ENCODE measurements around the gene CAMKK1.
A peak's percentile ranks its signal among the peaks of the same experiment; 100 is the strongest.

Gene CAMKK1

GRCh38 chr17:3893003-3893719, at the start of gene CAMKK1:
TSS of gene CAMKK1 (minus strand) at chr17:3893053. CDS start at chr17:3885687, 7,366 bp downstream.
- DNase-seq (ENCODE audit: low read depth in 2 of 2) = peak; percentile 72 to 75

- no peak for DNase-seq (ENCODE audit: low read depth in 2 of 2)
Observed at GRCh38 chr17:3940965-3941698, 48.3 kb upstream of the CAMKK1 start.

GRCh38 chr17:3937359-3937758, 44.5 kb upstream of the CAMKK1 start:
- DNase-seq (ENCODE audit: low read depth in 2 of 2) = no peak

- DNase-seq (ENCODE audit: low read depth in 2 of 2) = no peak
Observed at GRCh38 chr17:3935825-3936355, 43.0 kb upstream of the CAMKK1 start.

GRCh38 chr17:3935140-3935542, 42.3 kb upstream of the CAMKK1 start:
- no peak for DNase-seq (ENCODE audit: low read depth in 2 of 2)

GRCh38 chr17:3929764-3930163, 36.9 kb upstream of the CAMKK1 start:
- DNase-seq (ENCODE audit: low read depth in 2 of 2) = no peak

GRCh38 chr17:3929181-3929580, 36.3 kb upstream of the CAMKK1 start:
- no peak for DNase-seq (ENCODE audit: low read depth in 2 of 2)

- no peak for DNase-seq (ENCODE audit: low read depth in 2 of 2)
Observed at GRCh38 chr17:3928406-3928805, 35.6 kb upstream of the CAMKK1 start.

GRCh38 chr17:3927628-3928340, 34.9 kb upstream of the CAMKK1 start:
- no peak for DNase-seq (ENCODE audit: low read depth in 2 of 2)

- no peak for DNase-seq (ENCODE audit: low read depth in 2 of 2)
Observed at GRCh38 chr17:3926860-3927627, 34.2 kb upstream of the CAMKK1 start.

- DNase-seq (ENCODE audit: low read depth in 2 of 2) = no peak
Observed at GRCh38 chr17:3925684-3926485, 33.0 kb upstream of the CAMKK1 start.

- DNase-seq (ENCODE audit: low read depth in 2 of 2) = no peak
Observed at GRCh38 chr17:3924512-3925350, 31.9 kb upstream of the CAMKK1 start.

- no peak for DNase-seq (ENCODE audit: low read depth in 2 of 2)
Observed at GRCh38 chr17:3923466-3924190, 30.8 kb upstream of the CAMKK1 start.

- DNase-seq (ENCODE audit: low read depth in 2 of 2) = no peak
Observed at GRCh38 chr17:3922765-3923164, 29.9 kb upstream of the CAMKK1 start.

GRCh38 chr17:3921502-3922319, 28.9 kb upstream of the CAMKK1 start:
- DNase-seq (ENCODE audit: low read depth in 2 of 2) = no peak

- DNase-seq (ENCODE audit: low read depth in 2 of 2) = no peak
Observed at GRCh38 chr17:3921006-3921405, 28.2 kb upstream of the CAMKK1 start.

GRCh38 chr17:3919123-3919624, 26.3 kb upstream of the CAMKK1 start:
- no peak for DNase-seq (ENCODE audit: low read depth in 2 of 2)
